Activated CD4-positive, alpha-beta T cell treated with anti-CD3 and anti-CD28 coated beads for 36 hours (primary cell): ENCODE measurements around the gene SPEM1. TPM values are rescaled to one million over a fixed set of nuclear protein-coding genes. Genes with fewer than 3 reads are reported as not detected.

Source experiments
- ATAC-seq: fragments of 200-7000 bp; cut with Tn5 transposase; one replicate; pipeline ENCODE4 v1.10.0; 2021; ENCODE audit warnings: mild to moderate bottlenecking, moderate library complexity
- CTCF ChIA-PET: fragments of 350-600 bp; sonication (Branson Sonifier 250); formaldehyde crosslinking; loops from one replicate; lab custom pipeline; 2021; ENCODE audit warnings: antibody characterized with exemption; lab: Charles Lee
- POLR2A ChIA-PET: fragments of 350-600 bp; sonication (Branson Sonifier 250); formaldehyde crosslinking; loops from one replicate; lab custom pipeline; 2021; ENCODE audit warnings: antibody characterized with exemption, inconsistent platforms; lab: Charles Lee
- DNase-seq: peaks from one replicate; pipeline ENCODE4 v3.0.0-alpha.2; 2020
- H3K27ac Mint-ChIP-seq: one replicate; pipeline ENCODE4 v1.8.0; 2021; ENCODE audit warnings: mixed read lengths
- H3K27me3 Mint-ChIP-seq: one replicate; pipeline ENCODE4 v1.8.0; 2021; ENCODE audit warnings: mixed read lengths
- H3K36me3 Mint-ChIP-seq: one replicate; pipeline ENCODE4 v1.8.0; 2021; ENCODE audit warnings: low read depth, mixed read lengths
- H3K4me1 Mint-ChIP-seq: one replicate; pipeline ENCODE4 v1.8.0; 2021; ENCODE audit warnings: mixed read lengths
- H3K4me3 Mint-ChIP-seq: one replicate; pipeline ENCODE4 v1.8.0; 2021; ENCODE audit warnings: mild to moderate bottlenecking, moderate library complexity, mixed read lengths
- H3K9me3 Mint-ChIP-seq: one replicate; pipeline ENCODE4 v1.8.0; 2021; ENCODE audit warnings: low read depth, mixed read lengths
- intact Hi-C, 2 experiments: fragments of 100-400 bp; cut with DNase I in 1 of 2; cut with micrococcal nuclease in 1 of 2; formaldehyde crosslinking; loops; one replicate each; pipeline versions ENCODE4 v1.14.2 to v1.15.1; 2022 to 2024; cut with DNase I, micrococcal nuclease
- total RNA-seq, 2 experiments: library from RNA; stranded (reverse); gene quantifications; one replicate each; pipeline ENCODE4 v1.2.3, GENCODE V29; 2021

The SPEM1 gene
- total RNA-seq, 2 experiments from 2014 or later, result not detected

DNA sequence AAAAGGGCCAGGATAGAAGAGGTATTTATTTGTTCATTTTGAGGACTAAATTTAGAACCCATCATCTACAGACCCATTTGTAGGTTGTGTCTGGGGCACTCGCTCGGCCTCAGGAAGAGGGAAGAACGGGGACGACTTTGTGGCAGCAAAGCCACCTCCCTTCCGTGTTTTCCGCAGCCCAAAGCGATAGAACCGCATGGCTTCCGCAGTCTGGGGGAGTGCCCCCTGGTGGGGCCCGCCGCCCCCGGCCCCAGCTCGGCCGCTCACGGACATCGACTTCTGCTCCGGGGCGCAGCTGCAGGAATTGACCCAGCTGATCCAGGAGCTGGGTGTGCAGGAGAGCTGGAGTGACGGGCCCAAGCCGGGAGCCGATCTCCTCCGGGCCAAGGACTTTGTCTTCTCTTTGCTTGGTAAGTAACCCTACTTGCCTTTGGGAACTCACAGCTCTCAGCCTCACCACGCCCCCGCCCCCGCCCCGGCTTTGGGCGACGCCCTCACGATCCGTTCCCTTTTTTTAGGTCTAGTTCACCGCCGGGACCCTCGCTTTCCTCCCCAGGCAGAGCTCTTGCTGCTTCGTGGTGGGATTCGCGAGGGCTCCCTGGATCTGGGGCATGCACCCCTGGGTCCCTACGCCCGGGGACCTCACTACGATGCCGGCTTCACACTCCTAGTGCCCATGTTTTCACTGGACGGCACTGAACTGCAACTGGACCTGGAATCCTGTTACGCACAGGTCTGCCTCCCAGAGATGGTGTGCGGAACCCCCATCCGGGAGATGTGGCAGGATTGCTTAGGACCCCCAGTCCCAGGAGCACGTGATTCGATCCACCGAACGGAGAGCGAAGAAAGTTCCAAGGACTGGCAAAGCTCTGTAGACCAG, 15.8 kb downstream of the SPEM1 start:
- DNase-seq, result peak; percentile 75
- intact Hi-C loops, result loop anchor here (1.0 to 5.0 kb wide), 24 partner anchors 19 to 784 kb away; partner anchors contain the start of genes POLR2A (in 2 of the 2), SENP3 (in 2 of the 2), SLC2A4 (in 2 of the 2) and TMEM256 (in 2 of the 2)
- Mint-ChIP-seq H3K9me3 (no peaks in the 10 kb centered on the region), H3K27me3 (peaks cover 17% of the 10 kb centered on the region), H3K4me3 (peak overlapping the region; percentile 92), H3K36me3 (peaks cover 13% of the 10 kb centered on the region), H3K27ac (peak overlapping the region; percentile 92), H3K4me1 (peaks cover 37% of the 10 kb centered on the region)
- ChIA-PET POLR2A (interaction anchor here (0.5 to 3.1 kb wide), 12 partner anchors 20 to 251 kb away, joined by 3 to 13 read pairs (median 6); partner anchors contain the start of genes MPDU1, POLR2A, TMEM256 and TP53), CTCF (interaction anchor here (0.7 to 3.5 kb wide), 22 partner anchors 10 to 251 kb away, joined by 3 to 27 read pairs (median 6); partner anchors contain the start of genes ACAP1, CHRNB1, MPDU1 and NEURL4)
- peak; percentile 23 for ATAC-seq

DNA sequence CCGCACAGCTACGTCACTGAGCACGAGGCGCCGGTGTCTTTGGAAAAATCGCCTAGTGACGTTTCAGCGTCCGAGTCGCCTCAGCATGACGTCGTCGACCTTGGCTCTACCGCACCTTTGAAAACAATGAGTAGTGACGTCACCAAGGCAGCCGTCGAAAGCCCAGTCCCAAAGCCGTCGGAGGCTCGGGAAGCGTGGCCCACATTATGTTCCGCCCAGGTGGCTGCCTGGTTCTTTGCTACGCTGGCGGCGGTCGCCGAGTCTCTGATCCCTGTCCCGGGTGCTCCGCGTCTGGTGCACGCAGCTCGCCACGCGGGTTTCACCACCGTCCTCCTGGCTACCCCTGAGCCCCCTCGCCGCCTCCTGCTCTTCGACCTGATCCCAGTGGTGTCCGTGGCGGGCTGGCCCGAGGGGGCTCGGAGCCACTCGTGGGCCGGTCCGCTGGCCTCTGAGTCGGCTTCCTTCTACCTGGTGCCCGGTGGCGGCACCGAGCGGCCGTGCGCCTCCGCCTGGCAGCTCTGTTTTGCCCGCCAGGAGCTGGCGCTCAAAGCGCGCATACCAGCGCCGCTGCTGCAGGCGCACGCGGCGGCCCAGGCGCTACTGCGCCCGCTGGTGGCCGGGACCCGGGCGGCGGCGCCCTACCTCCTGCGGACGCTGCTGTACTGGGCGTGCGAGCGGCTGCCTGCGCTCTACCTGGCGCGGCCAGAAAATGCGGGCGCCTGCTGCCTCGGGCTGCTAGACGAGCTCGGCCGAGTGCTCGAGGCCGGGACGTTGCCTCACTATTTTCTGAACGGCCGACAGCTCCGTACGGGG, 16.6 kb downstream of the SPEM1 start:
- H3K36me3 Mint-ChIP-seq, result peaks cover 13% of the 10 kb centered on the region
- peak overlapping the region; percentile 92 for H3K4me3 Mint-ChIP-seq
- H3K27me3 Mint-ChIP-seq, result peaks cover 21% of the 10 kb centered on the region
- peak overlapping the region; percentile 92 for H3K27ac Mint-ChIP-seq
- DNase-seq (peak; percentile 92), ATAC-seq (peak; percentile 71)
- CTCF ChIA-PET, result interaction anchor here (0.6 to 3.5 kb wide), 33 partner anchors 9 to 250 kb away, joined by 3 to 27 read pairs (median 4); partner anchors contain the start of genes ACAP1, CHRNB1, MPDU1 and NEURL4
- intact Hi-C loops, result loop anchor here (1.0 to 5.0 kb wide), 7 partner anchors 43 to 784 kb away; partner anchors contain the start of genes C17orf100 (in 1 of the 2), KCTD11 (in 1 of the 2), MED31 (in 1 of the 2) and SENP3 (in 1 of the 2)
- H3K4me1 Mint-ChIP-seq, result peaks cover 37% of the 10 kb centered on the region
- POLR2A ChIA-PET, result interaction anchor here (0.5 to 3.1 kb wide), 9 partner anchors 33 to 250 kb away, joined by 3 to 13 read pairs (median 7); partner anchors contain the start of genes MPDU1, POLR2A, TMEM256 and TP53
- H3K9me3 Mint-ChIP-seq, result no peaks in the 10 kb centered on the region

DNA sequence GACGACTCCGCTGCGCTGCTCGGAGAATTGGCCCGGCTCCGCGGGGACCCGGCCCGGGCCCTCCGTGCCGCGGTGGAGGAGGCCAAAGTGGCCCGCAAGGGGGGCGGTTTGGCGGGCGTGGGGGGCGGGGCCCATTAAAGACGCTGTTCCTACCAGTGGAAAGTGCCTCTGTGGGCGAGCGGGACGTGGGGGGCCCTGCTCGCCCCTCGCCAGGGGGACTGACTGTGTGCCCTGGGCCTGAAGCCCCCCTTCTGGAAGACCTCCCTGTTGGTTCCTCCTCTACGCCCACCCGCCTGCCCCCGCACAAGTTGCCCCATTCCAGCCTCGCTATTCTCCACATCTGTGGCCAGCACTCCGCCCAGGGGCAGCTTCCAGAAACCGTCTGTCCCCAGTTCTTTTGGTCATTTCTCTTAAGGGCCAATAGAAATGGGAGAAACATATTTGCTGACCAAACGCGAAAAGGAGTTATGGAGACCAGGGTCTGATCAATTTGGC, 17.3 kb downstream of the SPEM1 start:
- peak overlapping the region; percentile 92 for H3K4me3 Mint-ChIP-seq
- ChIA-PET POLR2A (interaction anchor here (0.6 to 3.1 kb wide), 7 partner anchors 34 to 249 kb away, joined by 3 to 13 read pairs (median 8); partner anchors contain the start of genes MPDU1, POLR2A, TMEM256 and TP53), CTCF (interaction anchor here (0.6 to 3.5 kb wide), 29 partner anchors 8 to 250 kb away, joined by 3 to 27 read pairs (median 4); partner anchors contain the start of genes ACAP1, CHRNB1, NEURL4 and PLSCR3)
- DNase-seq (no peak), ATAC-seq (no peak)
- H3K9me3 Mint-ChIP-seq, result no peaks in the 10 kb centered on the region
- intact Hi-C loops, result loop anchor here (1.0 to 5.0 kb wide), 5 partner anchors 81 to 785 kb away; partner anchors contain the start of genes C17orf100 (in 1 of the 2), KCTD11 (in 1 of the 2), MED31 (in 1 of the 2) and SLC2A4 (in 1 of the 2)
- peaks cover 13% of the 10 kb centered on the region for H3K36me3 Mint-ChIP-seq
- peaks cover 25% of the 10 kb centered on the region for H3K27me3 Mint-ChIP-seq
- peaks cover 37% of the 10 kb centered on the region for H3K4me1 Mint-ChIP-seq
- H3K27ac Mint-ChIP-seq, result no peak overlapping the region

DNA sequence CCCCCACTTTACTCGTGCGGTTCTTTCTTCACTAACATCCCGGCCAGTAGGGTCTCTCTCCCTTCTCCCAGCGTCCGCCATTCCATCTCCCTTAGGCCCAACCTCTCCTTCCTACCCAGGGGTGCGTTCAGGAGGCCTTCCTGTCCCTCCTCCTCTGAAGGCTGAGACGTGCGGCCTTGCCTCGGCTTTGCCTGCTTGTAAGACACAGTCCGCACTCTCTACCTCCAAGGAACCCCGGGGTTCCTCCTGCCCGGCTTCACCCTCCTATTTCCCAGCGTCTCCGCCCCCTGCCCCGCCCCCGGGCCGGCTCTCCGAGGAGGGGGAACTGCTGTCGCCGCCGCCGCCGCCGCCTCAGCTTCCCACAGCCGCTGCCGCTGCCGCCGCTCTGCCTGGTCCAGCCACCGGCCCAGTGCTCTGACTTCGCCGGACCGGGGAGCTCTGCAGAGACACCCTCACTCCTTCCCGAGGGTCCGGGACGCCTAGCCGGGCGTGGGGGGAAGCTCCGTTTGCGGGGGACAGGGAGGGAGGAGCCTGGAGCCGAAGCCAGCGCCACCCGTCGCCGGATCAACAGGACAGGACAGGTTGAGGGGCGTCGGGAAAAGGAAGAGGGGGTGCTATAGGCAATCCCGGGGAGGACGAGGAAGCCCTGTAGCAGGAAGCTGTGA, 18.0 kb downstream of the SPEM1 start:
- POLR2A ChIA-PET, result interaction anchor here (0.6 to 0.7 kb wide), 2 partner anchors 46 to 245 kb away, joined by 3 read pairs; no protein-coding TSS in a partner anchor
- DNase-seq, result peak; percentile 84
- Mint-ChIP-seq H3K36me3 (peaks cover 13% of the 10 kb centered on the region), H3K27ac (peak overlapping the region; percentile 28), H3K4me3 (peak overlapping the region; percentile 68), H3K9me3 (no peaks in the 10 kb centered on the region), H3K27me3 (peaks cover 28% of the 10 kb centered on the region), H3K4me1 (peaks cover 37% of the 10 kb centered on the region)
- CTCF ChIA-PET, result interaction anchor here (0.5 to 2.5 kb wide), 6 partner anchors 10 to 114 kb away, joined by 3 to 16 read pairs (median 3); partner anchors contain the start of genes SLC35G6, TMEM256 and ZBTB4
- no peak for ATAC-seq
- intact Hi-C loops, result loop anchor here (1.0 to 5.0 kb wide), 5 partner anchors 82 to 786 kb away; partner anchors contain the start of genes C17orf100 (in 1 of the 2), KCTD11 (in 1 of the 2), MED31 (in 1 of the 2) and SLC2A4 (in 1 of the 2)

DNA sequence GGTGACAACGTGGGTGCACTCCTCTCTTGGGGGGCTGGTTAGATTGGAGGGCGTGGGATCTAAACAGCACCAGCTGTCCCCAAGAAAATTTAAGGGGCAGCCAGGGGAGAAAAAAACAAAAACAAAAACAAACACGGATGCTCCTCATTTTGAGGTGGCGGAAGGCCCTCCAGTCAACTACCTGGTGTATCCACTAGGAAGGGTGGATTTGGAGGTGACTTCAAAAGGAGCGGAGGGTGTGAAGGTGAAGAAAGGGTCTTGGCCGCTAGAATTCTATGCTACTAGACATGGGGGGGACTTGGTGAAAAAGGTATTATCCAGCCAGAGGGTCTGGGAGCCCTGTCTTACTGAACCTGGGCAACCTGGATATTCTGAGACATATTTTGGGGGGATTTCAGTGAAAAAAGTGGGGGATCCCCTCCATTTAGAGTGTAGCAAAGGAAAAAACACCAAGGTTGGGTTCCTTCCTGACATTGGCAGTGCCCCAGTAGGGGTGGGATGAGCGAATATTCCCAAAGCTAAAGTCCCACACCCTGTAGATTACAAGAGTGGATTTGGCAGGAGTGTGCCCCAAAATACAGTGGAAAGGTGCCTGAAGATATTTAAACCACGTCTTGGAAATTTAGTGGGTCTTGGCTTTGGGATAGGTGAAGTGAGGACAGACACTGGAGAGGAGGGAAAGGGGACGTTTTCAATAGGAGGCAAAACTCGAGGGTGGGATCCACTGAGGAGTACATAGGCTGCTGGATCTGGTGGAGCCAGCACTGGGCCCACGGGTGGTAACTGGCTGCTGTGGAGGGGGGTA, 18.7 kb downstream of the SPEM1 start:
- POLR2A ChIA-PET, result interaction anchor here (0.6 to 0.7 kb wide), 2 partner anchors 46 to 244 kb away, joined by 3 read pairs; no protein-coding TSS in a partner anchor
- peak overlapping the region; percentile 68 for H3K4me3 Mint-ChIP-seq
- no peak for ATAC-seq

DNA sequence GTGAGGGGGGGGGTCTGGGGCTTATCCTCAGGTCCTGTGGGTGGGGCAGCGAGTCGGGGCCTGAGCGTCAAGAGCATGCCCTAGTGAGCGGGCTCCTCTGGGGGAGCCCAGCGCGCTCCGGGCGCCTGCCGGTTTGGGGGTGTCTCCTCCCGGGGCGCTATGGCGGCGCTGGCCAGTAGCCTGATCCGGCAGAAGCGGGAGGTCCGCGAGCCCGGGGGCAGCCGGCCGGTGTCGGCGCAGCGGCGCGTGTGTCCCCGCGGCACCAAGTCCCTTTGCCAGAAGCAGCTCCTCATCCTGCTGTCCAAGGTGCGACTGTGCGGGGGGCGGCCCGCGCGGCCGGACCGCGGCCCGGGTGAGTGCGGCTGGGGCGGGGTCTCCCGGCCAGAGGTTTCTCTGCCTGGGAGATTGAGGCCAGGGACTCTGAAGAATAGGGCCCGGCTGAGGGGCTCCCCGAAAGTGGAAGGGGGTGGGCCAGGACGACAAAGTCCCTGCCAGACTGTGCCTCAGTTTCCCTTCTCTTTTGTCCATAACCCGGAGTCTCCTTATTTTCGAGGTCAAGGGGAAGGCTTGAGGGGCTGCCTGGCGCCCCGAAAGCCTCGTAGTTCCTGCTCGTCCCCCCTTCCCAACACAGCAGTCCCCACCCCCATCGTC, 19.5 kb downstream of the SPEM1 start, which contains the start of gene FGF11:
Gene FGF11, plus strand, starts transcription at position 51 of the 651 bp plus-strand sequence. Its CDS starts 109 bp downstream, at position 160.
- ChIA-PET POLR2A (interaction anchor here (0.6 kb wide), 1 partner anchor 513 kb away, joined by 3 read pairs; no protein-coding TSS in a partner anchor), CTCF (interaction anchor here (0.5 to 2.8 kb wide), 5 partner anchors 39 to 245 kb away, joined by 3 to 10 read pairs (median 5); partner anchors contain the start of gene SENP3)
- Mint-ChIP-seq H3K36me3 (peaks cover 13% of the 10 kb centered on the region), H3K4me1 (peaks cover 37% of the 10 kb centered on the region), H3K4me3 (peak within 1 kb of the TSS; percentile 79), H3K27me3 (peaks cover 31% of the 10 kb centered on the region), H3K27ac (peak within 1 kb of the TSS; percentile 45), H3K9me3 (no peaks in the 10 kb centered on the region)
- ATAC-seq (no peak), DNase-seq (peak; percentile 24)
- intact Hi-C loops, result loop anchor here (2.0 to 5.0 kb wide), 2 partner anchors 37 to 787 kb away; partner anchors contain the start of genes C17orf100 (in 1 of the 2) and MED31 (in 1 of the 2)

More for the DNA sequence above, 18.7 kb downstream of the SPEM1 start:
- Mint-ChIP-seq H3K9me3 (no peaks in the 10 kb centered on the region), H3K27ac (no peak overlapping the region), H3K27me3 (peaks cover 28% of the 10 kb centered on the region), H3K4me1 (peaks cover 37% of the 10 kb centered on the region), H3K36me3 (peaks cover 13% of the 10 kb centered on the region)
- CTCF ChIA-PET, result interaction anchor here (0.5 to 1.2 kb wide), 4 partner anchors 9 to 78 kb away, joined by 3 read pairs; no protein-coding TSS in a partner anchor
- DNase-seq, result no peak
- intact Hi-C loops, result loop anchor here in 1 of 2 experiments (5.0 kb wide), 1 partner anchor 787 kb away; the partner anchor contains the start of genes C17orf100 and MED31

DNA sequence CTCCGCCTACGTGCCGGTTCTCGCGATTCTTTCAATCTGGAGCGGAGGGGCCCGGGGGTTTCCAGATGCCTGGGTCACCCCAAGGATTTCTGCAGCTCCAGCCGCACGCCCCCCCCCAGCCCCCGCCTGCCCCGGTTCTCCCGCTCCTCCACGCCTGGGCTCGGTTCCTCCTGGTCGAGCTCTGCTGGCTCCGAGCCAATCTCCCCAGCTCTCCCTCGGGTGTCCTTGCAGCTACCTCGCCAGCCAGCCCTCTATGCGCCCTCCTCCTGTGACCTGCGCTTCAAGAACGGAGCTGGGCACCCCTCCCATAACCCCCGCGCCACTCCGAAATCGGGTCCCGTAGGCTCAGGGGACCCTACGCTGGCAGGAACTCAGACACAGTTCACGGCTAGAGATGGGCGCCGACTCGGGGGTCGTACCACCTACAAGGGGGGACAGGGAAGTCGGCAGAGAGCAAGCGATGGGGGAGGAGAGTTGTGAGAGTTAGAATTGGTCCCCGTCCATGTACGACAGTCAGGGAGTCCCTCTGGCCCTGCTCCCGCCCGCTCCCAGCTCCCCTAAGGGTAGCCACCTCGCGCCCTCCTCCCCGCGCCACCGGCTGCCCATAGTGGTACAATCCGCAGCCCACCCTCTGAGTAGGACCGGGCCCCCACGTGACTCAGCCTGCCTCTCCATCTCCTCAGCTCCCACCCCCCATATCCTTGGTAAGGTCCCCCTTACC, 20.1 kb downstream of the SPEM1 start:
- no peak for ATAC-seq
- H3K27me3 Mint-ChIP-seq, result peaks cover 36% of the 10 kb centered on the region
- peak overlapping the region; percentile 45 for H3K27ac Mint-ChIP-seq
- H3K4me3 Mint-ChIP-seq, result peak overlapping the region; percentile 79
- ChIA-PET CTCF (interaction anchor here (0.5 to 2.8 kb wide), 10 partner anchors 13 to 428 kb away, joined by 3 to 10 read pairs (median 4); partner anchors contain the start of genes SENP3 and WRAP53), POLR2A (interaction anchor here (0.6 to 1.0 kb wide), 4 partner anchors 15 to 512 kb away, joined by 3 read pairs; no protein-coding TSS in a partner anchor)
- intact Hi-C loops, result loop anchor here in 1 of 2 experiments (2.0 kb wide), 1 partner anchor 37 kb away; no protein-coding TSS in a partner anchor
- H3K9me3 Mint-ChIP-seq, result no peaks in the 10 kb centered on the region
- DNase-seq, result peak; percentile 77
- H3K36me3 Mint-ChIP-seq, result peaks cover 13% of the 10 kb centered on the region
- peaks cover 37% of the 10 kb centered on the region for H3K4me1 Mint-ChIP-seq
